HUES64 (cell line): ENCODE results near the gene SYNE1.
"Not testable (repeated sequence)": the region's sequence is repeated elsewhere in the genome, so short reads cannot be mapped to it uniquely, and the experiment has no call there.

ENCODE experiments used
- H3K27ac ChIP-seq: 2 replicates; pipeline ENCODE4 v1.7.0; 2013; ENCODE audit warnings: low read depth, low read length, inconsistent platforms
- H3K27me3 ChIP-seq: 2 replicates; pipeline ENCODE4 v1.6.1; 2013; ENCODE audit warnings: mild to moderate bottlenecking, low read length; ENCODE audit not compliant: insufficient read depth
- H3K36me3 ChIP-seq: 2 replicates; pipeline ENCODE4 v1.6.1; 2013; ENCODE audit warnings: mild to moderate bottlenecking, low read length; ENCODE audit not compliant: insufficient read depth
- H3K4me1 ChIP-seq: 2 replicates; pipeline ENCODE4 v1.6.1; 2013; ENCODE audit warnings: mild to moderate bottlenecking, low read length, moderate library complexity; ENCODE audit not compliant: insufficient read depth
- H3K4me3 ChIP-seq: 2 replicates; pipeline ENCODE4 v1.5.1; 2013; ENCODE audit warnings: mild to moderate bottlenecking, low read length, moderate library complexity
- H3K9ac ChIP-seq: 2 replicates; pipeline ENCODE4 v1.6.1; 2013; ENCODE audit warnings: mild to moderate bottlenecking, low read depth, low read length
- H3K9me3 ChIP-seq: 2 replicates; pipeline ENCODE4 v1.6.1; 2013; ENCODE audit warnings: low read depth, low read length; ENCODE audit not compliant: insufficient read depth
- WGBS: fragments of 150-250, 120-280 bp; methylation state at CpG from one replicate; pipeline ENCODE4 v1.1.7; 2013; ENCODE audit warnings: missing lambda C conversion rate; 5-methylcytosine and 5-hydroxymethylcytosine counted together

Gene SYNE1

DNA sequence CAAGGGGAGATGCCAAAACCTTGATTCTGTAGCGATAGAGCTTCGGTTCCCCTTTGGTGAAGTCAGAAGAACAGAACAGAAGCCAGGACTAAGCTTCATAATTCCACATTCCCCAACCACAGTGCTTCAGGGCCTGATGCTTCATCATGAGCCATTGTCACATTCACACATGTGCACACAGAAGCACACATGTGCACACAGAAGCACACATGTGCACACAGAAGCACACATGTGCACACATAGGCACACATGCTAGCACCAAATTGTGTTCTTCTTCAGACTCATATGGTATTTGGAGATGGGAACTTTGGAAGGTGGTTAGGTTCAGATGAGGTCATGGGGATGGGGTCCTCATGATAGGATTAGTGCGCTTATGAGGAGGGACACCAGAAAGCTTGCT lies 183.2 kb downstream of the SYNE1 start:
- Histone ChIP-seq H3K36me3 (no peaks in the 10 kb centered on the region), H3K9ac (no peak overlapping the region), H3K4me3 (no peak overlapping the region), H3K9me3 (no peaks in the 10 kb centered on the region), H3K27ac (no peak overlapping the region), H3K4me1 (no peaks in the 10 kb centered on the region), H3K27me3 (no peaks in the 10 kb centered on the region)
- 95% methylated on average over 3 of the region's 3 CpGs for WGBS

DNA sequence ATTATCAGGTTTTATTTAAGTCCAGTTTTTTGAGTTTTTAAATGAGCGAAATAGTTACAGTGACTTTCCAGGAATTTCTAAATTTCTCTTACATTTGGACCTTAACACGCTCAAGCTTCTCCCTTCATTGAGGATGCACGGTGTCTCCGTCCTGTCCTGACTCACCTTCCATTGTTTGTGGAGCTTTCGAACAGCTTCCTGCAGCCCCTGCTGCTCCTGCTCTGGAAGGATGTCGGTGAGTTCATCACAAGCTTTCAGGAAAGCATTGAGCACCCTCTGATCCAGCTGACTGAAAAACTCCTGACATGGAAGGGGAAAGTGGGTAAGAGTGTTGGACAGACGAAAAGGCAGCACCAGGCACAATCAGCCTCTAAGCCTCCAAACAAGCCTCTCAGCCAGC lies 183.7 kb downstream of the SYNE1 start:
- H3K36me3 ChIP-seq = no peaks in the 10 kb centered on the region
- no peak overlapping the region for H3K4me3 ChIP-seq
- no peaks in the 10 kb centered on the region for H3K27me3 ChIP-seq
- H3K27ac ChIP-seq = no peak overlapping the region
- no peak overlapping the region for H3K9ac ChIP-seq
- 77% methylated on average over 7 of the region's 7 CpGs for WGBS
- no peaks in the 10 kb centered on the region for H3K4me1 ChIP-seq
- H3K9me3 ChIP-seq = no peaks in the 10 kb centered on the region

DNA sequence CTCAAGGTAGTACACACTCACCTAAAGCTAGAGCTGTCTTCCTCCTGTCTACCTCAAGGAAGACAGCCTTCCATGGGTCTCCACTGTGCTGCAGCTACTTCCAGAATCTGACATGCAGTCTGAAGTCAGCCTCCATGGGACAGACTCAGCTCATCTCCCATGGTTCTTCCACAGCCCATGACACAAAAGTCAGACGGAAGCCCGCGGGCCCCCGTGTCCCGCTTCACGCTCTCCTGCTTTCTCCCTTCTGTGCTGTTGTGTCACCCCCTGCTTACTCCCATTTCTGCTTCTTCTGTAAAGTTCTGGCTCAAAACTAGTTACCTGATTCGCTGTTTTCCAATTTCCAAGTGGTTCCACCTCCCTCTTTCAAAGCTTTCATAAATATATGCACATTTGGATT lies 184.5 kb downstream of the SYNE1 start:
- H3K27me3 ChIP-seq = no peaks in the 10 kb centered on the region
- H3K4me1 ChIP-seq = no peaks in the 10 kb centered on the region
- 97% methylated on average over 7 of the region's 7 CpGs for WGBS
- H3K9ac ChIP-seq = no peak overlapping the region
- H3K36me3 ChIP-seq = no peaks in the 10 kb centered on the region
- H3K9me3 ChIP-seq = no peaks in the 10 kb centered on the region
- H3K27ac ChIP-seq = no peak overlapping the region
- no peak overlapping the region for H3K4me3 ChIP-seq

GRCh38 chr6:152450519-152450918 lies 186.6 kb downstream of the SYNE1 start:
- no peak overlapping the region for H3K27ac ChIP-seq
- no peaks in the 10 kb centered on the region for H3K4me1 ChIP-seq
- H3K9me3 ChIP-seq = no peaks in the 10 kb centered on the region
- WGBS = 97% methylated on average over 4 of the region's 4 CpGs
- H3K9ac ChIP-seq = no peak overlapping the region
- H3K27me3 ChIP-seq = no peaks in the 10 kb centered on the region
- no peak overlapping the region for H3K4me3 ChIP-seq
- no peaks in the 10 kb centered on the region for H3K36me3 ChIP-seq

- Histone ChIP-seq H3K9ac (no peak overlapping the region), H3K4me1 (no peaks in the 10 kb centered on the region), H3K27ac (no peak overlapping the region), H3K36me3 (no peaks in the 10 kb centered on the region), H3K27me3 (no peaks in the 10 kb centered on the region), H3K9me3 (no peaks in the 10 kb centered on the region), H3K4me3 (no peak overlapping the region)
- 95% methylated on average over 15 of the region's 15 CpGs for WGBS
These were observed 195.3 kb downstream of the SYNE1 start for GRCh38 chr6:152441902-152442301.

GRCh38 chr6:152435816-152436215 lies 201.3 kb downstream of the SYNE1 start:
- Histone ChIP-seq H3K4me3 (no peak overlapping the region), H3K27me3 (no peaks in the 10 kb centered on the region), H3K4me1 (no peaks in the 10 kb centered on the region), H3K27ac (no peak overlapping the region), H3K9ac (no peak overlapping the region), H3K9me3 (no peaks in the 10 kb centered on the region), H3K36me3 (no peaks in the 10 kb centered on the region)
- WGBS = 92% methylated on average over 2 of the region's 3 CpGs

DNA sequence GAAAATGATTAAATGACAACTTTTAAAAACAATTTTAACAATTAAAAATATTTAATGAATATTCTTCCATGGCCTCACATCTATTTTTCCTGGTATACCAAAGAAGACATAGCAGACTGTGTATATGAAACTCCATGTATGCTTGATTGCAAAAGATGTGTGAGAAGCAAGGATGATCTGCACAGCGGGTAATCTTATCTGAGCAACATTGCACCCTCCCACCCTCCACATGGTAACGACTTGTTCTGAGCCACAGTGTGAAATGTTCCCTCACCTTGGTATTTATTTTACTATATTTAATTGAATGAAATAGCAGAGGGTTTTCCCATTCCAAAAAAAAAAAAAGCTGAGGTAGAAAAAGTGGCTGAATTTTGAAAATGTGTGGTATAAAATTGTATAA lies 204.4 kb downstream of the SYNE1 start:
- H3K36me3 ChIP-seq = no peaks in the 10 kb centered on the region
- 100% methylated on average over 1 of the region's 2 CpGs for WGBS

GRCh38 chr6:152428126-152428525 lies 209.0 kb downstream of the SYNE1 start:
- 90% methylated on average over 10 of the region's 11 CpGs for WGBS

More for the DNA sequence above, 204.4 kb downstream of the SYNE1 start:
- no peak overlapping the region for H3K27ac ChIP-seq
- no peaks in the 10 kb centered on the region for H3K27me3 ChIP-seq
- no peaks in the 10 kb centered on the region for H3K9me3 ChIP-seq
- no peak overlapping the region for H3K9ac ChIP-seq
- no peak overlapping the region for H3K4me3 ChIP-seq
- no peaks in the 10 kb centered on the region for H3K4me1 ChIP-seq

DNA sequence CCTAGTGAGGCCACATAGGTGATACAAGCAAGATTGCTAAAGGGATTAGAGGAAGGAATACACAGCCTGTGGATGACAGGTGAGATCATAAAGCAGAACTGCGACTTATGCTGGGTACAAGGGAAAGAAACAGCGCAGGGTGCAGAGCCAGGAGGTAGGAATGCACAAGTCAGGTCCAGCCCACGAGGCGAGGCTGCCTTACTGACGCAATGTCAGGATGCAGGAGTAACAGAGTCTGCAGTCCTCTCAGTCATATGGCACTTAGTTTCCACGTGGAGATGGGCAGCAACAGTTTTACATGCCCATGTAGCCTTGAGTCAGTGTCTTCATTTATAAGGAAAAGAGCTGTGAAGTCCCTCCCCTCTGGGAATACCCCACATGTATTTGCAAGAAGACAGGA lies 210.9 kb downstream of the SYNE1 start:
- H3K9me3 ChIP-seq = no peaks in the 10 kb centered on the region
- H3K27me3 ChIP-seq = no peaks in the 10 kb centered on the region
- no peaks in the 10 kb centered on the region for H3K4me1 ChIP-seq
- H3K27ac ChIP-seq = no peak overlapping the region
- H3K4me3 ChIP-seq = no peak overlapping the region
- no peaks in the 10 kb centered on the region for H3K36me3 ChIP-seq
- 86% methylated on average over 6 of the region's 6 CpGs for WGBS
- no peak overlapping the region for H3K9ac ChIP-seq

More at GRCh38 chr6:152428126-152428525, 209.0 kb downstream of the SYNE1 start:
- H3K36me3 ChIP-seq = no peaks in the 10 kb centered on the region
- no peaks in the 10 kb centered on the region for H3K4me1 ChIP-seq
- no peak overlapping the region for H3K4me3 ChIP-seq
- no peak overlapping the region for H3K9ac ChIP-seq
- no peaks in the 10 kb centered on the region for H3K27me3 ChIP-seq
- H3K27ac ChIP-seq = no peak overlapping the region
- no peaks in the 10 kb centered on the region for H3K9me3 ChIP-seq

DNA sequence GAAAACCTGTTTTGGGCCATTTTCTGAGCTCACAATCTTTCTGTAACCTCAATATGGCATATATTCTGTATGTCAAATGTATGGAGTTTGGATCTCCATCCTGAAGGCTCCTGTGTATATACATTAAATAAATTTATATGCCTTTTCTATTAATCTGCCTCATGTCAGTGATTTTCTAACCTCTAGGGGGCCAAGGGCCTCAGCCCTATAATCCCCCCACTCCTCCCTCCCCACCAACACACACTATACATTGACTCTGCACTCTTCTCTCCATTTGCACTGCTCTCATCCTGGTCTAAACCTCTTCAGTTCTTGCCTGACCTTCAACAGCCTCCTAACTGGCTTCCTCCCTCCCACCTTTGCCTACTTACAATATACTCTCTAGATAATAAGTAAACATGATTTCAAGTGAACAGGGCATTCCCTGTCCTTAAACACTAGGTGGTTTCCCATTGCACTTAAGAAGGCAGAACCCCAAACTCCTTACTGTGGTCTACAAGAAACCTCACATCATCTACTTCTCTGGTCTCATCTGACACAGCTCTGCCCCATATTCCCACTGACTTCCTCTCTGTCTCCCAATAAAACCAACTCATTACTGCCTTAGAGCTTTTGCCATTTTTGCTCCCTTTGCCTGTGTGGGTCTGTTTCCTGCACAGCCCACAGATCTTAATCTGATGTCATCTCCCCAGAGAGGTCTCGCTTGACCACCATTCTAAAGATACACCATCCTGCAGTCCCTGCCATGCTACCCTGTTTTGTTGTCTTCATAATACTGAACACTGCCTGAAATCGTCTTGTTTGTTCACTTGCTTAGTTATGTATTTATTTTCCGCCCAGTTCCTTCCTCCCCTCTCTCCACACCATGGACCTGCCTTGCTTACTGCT lies 213.7 kb downstream of the SYNE1 start:
- Histone ChIP-seq H3K4me1 (no peaks in the 10 kb centered on the region), H3K36me3 (no peaks in the 10 kb centered on the region), H3K27ac (no peak overlapping the region), H3K27me3 (no peaks in the 10 kb centered on the region), H3K9me3 (peaks cover 15% of the 10 kb centered on the region; the same call in 1 of the 2 replicates), H3K4me3 (no peak overlapping the region), H3K9ac (no peak overlapping the region)
- 96% methylated on average over 3 of the region's 3 CpGs for WGBS

DNA sequence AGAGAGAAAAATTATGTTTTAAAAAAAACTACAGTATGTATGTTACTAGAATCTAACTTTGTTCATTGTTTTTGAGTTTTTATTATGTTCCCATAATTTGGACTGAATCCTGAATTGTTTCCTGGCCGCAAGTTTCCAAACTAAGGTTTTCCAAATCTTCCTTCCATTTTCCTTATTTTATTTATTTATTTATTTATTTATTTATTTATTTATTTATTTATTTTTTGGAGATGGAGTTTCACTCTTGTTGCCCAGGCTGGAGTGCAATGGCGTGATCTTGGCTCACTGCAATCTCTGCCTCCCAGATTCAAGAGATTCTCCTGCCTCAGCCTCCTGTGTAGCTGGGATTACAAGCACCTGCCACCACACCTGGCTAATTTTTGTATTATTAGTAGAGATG lies 215.7 kb downstream of the SYNE1 start:
- not testable (repeated sequence) for H3K4me3 ChIP-seq, H3K27ac ChIP-seq, H3K9ac ChIP-seq, H3K36me3 ChIP-seq, H3K4me1 ChIP-seq, H3K27me3 ChIP-seq
- peaks cover 15% of the 10 kb centered on the region; the same call in 1 of the 2 replicates for H3K9me3 ChIP-seq
- 100% methylated on average over 1 of the region's 2 CpGs for WGBS
